Stimulated activated CD8-positive, alpha-beta memory T cell treated with anti-CD3 and anti-CD28 coated beads, Interleukin-2, amount 100 ng/mL, for 48 hours (primary cell): ENCODE results near the gene PMF1.
"Not testable (repeated sequence)": the region's sequence is repeated elsewhere in the genome, so short reads cannot be mapped to it uniquely, and the experiment has no call there.

Experiments used
- DNase-seq, 2 donors: peaks; one replicate each; pipeline ENCODE4 v3.0.0-alpha.2; 2020; ENCODE audit warnings: low read depth in 2 of 2

PMF1 gene

DNA sequence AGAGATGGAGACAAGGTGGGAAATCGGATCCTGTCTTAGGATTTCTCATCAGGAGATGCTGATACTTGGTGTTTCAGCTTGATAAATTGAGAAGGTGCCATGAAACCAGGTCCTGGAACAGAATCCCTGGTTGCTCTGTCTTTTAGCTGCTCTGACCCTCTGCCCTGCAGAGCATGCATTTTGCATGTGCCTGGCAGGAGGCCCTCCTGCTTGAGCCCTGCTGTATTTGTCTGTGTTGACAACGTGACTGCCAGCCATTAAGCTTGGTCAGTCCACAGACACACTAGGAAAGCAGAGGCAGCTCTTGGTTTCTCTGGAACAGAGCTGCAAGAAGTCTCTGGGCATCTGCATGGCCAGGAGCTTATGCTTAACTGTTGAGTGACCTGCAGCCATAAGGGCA, 16.4 kb upstream of the PMF1 start:
- DNase-seq = no peak

- DNase-seq = no peak
These were observed 13.9 kb upstream of the PMF1 start for GRCh38 chr1:156198831-156199349.

- DNase-seq = no peak
These were observed 12.8 kb upstream of the PMF1 start for GRCh38 chr1:156200044-156200443.

DNA sequence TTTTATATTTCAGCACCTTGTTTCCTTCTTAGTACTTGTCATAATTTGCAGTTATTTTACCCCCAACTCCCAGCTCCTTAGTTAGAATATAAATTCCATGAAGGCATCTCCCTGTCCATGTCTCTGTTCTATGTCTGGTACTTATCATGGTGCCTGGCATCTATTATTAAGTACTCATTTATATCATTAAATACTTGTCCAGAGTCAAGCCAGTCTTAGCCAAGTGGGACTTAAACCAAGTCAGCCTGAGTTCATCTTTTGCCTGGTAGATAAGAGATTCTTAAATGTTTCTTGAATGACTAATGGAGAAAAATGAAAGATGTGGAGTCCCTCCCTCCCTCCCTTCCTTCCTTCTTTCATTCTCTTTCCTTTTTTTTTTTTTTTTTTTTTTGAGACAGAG, 9.5 kb upstream of the PMF1 start:
- DNase-seq = no peak

- DNase-seq = no peak
These were observed 8.1 kb upstream of the PMF1 start for GRCh38 chr1:156204686-156205085.

- no peak for DNase-seq
These were observed 1.6 kb upstream of the PMF1 start for GRCh38 chr1:156211243-156211642.

- no peak for DNase-seq
These were observed 677 bp upstream of the PMF1 start for GRCh38 chr1:156212130-156212529.

- no peak for DNase-seq
These were observed 798 bp downstream of the PMF1 start for GRCh38 chr1:156213644-156213966.

- no peak for DNase-seq
These were observed 1.4 kb downstream of the PMF1 start for GRCh38 chr1:156214024-156214748.

DNA sequence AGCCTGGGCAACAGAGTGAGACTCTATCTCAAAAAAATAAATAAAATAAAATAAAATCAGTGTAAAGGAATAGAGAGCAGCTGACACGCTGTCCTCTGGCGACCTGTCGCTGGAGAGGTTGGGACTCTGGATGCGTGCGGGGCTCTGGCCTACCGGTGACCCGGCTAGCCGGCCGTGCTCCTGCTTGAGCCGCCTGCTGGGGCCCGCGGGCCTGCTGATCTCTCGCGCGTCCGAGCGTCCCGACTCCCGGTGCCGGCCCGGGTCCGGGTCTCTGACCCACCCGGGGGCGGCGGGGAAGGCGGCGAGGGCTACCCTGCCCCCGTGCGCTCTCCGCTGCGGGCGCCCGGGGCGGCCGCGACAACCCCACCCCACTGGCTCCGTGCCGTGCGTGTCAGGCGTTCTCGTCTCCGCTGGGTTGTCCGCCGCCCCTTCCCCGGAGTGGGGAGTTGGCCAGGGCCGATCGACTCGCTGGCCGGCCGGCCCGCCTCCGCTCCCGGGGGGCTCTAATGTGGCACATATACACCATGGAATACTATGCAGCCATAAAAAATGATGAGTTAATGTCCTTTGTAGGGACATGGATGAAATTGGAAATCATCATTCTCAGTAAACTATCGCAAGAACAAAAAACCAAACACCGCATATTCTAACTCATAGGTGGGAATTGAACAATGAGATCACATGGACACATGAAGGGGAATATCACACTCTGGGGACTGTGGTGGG, 3.7 kb downstream of the PMF1 start:
- DNase-seq = not testable (repeated sequence)

DNA sequence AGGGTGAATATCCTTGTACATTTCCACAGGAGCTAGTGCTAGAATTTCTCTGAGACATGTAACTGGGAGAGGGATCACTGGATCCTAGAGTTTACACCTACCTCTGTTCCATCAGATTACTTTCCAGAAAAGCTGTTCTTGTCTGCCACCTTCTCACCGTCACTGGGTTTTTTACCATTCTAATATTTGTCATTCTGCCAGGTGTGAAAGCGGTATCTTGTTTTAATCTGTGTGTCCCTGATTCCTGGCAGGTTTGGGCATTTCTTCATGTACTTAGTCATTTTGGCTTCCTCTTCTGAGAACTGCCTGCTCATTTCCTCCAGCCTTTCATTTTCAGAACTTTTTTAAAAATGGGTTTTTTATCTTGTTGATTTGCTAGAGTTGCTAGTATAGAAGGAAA, 5.1 kb downstream of the PMF1 start:
- no peak for DNase-seq

DNA sequence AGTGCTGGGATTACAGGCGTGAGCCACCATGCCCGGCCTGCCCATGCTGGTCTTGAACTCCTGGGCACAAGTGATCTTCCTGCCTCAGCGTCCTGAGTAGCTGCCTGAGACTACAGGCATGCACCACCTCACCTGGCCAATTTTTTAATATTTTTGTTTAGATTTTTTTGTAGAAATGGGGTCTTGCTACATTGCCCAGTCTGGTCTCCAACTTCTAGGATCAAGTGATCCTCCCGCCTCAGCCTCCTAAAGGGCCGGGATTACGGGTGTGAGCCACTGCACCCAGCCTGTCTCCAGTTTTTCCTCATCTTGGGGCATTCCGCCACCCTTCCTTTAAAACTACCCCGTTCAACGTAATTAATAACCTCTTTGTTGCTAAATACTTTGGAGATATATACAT, 7.4 kb downstream of the PMF1 start:
- DNase-seq = no peak

GRCh38 chr1:156221986-156222692, 9.3 kb downstream of the PMF1 start:
- no peak for DNase-seq

GRCh38 chr1:156225677-156226014, 12.8 kb downstream of the PMF1 start:
- DNase-seq = no peak

- no peak for DNase-seq
These were observed 13.3 kb downstream of the PMF1 start for GRCh38 chr1:156226116-156226538.

- DNase-seq = no peak
These were observed 14.0 kb downstream of the PMF1 start for GRCh38 chr1:156226782-156227181.

DNA sequence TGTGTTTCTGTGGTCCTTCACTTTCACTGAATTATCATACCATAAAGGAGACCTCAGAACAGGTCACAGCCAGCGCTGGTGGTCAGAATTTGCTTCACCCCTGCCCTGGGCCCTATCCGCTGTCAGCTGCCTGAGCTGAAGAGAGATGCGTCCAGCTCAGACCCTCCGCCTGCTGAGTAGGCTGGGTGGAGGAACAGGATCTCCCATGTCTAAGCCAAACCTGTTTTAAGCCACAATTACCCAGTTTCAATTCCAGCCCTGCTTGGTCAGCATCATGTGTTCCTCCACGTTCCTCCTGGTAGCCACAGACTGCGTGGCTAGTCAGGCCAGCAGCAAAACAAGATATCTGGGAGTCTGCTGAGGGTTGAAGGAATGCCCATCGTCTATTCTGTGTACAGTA, 15.7 kb downstream of the PMF1 start:
- DNase-seq = no peak

- DNase-seq = no peak
These were observed 17.1 kb downstream of the PMF1 start for GRCh38 chr1:156229809-156230472.

DNA sequence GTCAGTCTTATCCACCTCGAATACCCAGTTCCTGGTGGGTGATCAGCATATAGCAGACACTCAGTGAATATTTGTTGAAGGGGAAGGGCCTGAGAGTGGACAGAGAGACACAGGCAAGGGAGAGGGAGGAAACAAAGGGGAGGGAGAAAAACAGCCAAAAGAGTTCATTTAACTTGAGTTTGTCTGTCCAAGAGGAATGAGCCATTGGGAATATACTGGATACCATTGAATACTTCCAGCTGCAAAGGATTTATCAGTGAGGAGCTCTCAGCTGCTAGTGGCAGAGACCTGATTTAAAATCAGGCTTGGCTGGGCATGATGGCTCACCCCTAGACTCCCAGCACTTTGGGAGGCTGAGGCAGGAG, 17.6 kb downstream of the PMF1 start:
- DNase-seq = no peak

- no peak for DNase-seq
These were observed 19.5 kb downstream of the PMF1 start for GRCh38 chr1:156232201-156232894.

DNA sequence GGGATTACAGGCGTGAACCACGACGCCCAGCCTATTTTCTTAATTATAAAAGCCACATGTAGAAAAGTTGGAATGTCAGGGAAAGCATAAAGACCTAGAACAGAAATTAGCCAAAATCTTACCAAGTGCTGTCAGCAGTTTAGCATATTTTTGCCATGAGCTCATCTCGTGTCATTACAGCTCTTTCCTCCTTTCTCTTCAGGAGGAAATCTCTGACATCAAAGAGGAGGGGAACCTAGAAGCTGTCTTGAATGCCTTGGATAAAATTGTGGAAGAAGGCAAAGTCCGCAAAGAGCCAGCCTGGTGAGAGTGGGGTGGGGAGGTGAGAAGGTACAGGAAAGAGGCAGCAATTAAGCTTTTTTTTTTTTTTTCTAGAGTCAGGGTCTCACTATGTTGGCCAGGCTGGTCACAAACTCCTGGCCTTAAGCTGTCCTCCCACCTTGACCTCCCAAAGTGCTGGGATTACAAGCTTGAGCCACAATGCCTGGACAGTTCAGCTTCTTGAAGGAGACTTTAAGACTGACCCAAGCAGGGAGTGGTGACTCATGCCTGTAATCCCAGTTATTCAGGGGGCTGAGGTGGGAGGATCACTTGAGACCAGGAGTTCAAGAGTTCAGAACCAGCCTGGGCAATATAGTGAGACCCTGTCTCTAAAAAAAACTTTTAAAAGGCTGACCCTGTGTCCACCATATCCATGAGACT, 20.8 kb downstream of the PMF1 start:
- DNase-seq = no peak
